ENCODE data around the gene ONECUT3. TPM values are rescaled to one million over a fixed set of nuclear protein-coding genes. Genes with fewer than 3 reads are reported as not detected.

ONECUT3 gene
- total RNA-seq, 2 donors from 2014 or later = 0.26 TPM; not detected in 1

DNA sequence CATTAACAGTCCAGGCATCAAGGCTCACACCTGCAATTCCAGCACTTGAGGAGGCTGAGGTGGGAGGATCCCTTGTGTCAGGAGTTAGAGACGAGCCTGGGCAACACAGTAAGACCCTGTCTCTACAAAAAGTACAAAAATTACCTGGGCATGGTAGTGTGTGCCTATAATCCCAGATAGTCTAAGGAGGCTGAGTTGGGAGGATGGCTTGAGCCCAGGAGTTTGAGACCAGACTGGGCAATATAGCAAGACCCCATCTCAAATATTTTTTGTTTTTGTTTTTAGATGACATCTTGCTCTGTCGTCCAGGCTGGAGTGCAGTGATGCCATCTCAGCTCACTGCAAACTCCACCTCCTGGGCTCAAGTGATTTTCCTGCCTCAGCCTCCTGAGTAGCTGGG lies 40.1 kb upstream of the ONECUT3 start:
- 76 to 79% methylated on average over 2 of the region's 2 CpGs for WGBS, 2 donors
- no peaks in the 10 kb centered on the region for H3K27me3 ChIP-seq
- no peak for ATAC-seq
- intact Hi-C loops (cut with DNase I) = no loop called here
- no peaks in the 10 kb centered on the region for H3K36me3 ChIP-seq (replicated peaks in 1 of 2; ENCODE audit: insufficient read depth in 1 of 2, low read depth in 2 of 2)
- H3K4me3 ChIP-seq = no peak overlapping the region
- H3K27ac ChIP-seq = no peak overlapping the region
- no peaks in the 10 kb centered on the region for H3K9me3 ChIP-seq
- DNase-seq = no peak
- TF ChIP-seq, protein P1, sequence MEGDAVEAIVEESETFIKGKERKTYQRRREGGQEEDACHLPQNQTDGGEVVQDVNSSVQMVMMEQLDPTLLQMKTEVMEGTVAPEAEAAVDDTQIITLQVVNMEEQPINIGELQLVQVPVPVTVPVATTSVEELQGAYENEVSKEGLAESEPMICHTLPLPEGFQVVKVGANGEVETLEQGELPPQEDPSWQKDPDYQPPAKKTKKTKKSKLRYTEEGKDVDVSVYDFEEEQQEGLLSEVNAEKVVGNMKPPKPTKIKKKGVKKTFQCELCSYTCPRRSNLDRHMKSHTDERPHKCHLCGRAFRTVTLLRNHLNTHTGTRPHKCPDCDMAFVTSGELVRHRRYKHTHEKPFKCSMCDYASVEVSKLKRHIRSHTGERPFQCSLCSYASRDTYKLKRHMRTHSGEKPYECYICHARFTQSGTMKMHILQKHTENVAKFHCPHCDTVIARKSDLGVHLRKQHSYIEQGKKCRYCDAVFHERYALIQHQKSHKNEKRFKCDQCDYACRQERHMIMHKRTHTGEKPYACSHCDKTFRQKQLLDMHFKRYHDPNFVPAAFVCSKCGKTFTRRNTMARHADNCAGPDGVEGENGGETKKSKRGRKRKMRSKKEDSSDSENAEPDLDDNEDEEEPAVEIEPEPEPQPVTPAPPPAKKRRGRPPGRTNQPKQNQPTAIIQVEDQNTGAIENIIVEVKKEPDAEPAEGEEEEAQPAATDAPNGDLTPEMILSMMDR (IDR thresholded peaks at IDR 0.05) = no peak
- TF ChIP-seq POLR2A (IDR thresholded peaks at IDR 0.05) = no peak
- no peaks in the 10 kb centered on the region for H3K4me1 ChIP-seq

DNA sequence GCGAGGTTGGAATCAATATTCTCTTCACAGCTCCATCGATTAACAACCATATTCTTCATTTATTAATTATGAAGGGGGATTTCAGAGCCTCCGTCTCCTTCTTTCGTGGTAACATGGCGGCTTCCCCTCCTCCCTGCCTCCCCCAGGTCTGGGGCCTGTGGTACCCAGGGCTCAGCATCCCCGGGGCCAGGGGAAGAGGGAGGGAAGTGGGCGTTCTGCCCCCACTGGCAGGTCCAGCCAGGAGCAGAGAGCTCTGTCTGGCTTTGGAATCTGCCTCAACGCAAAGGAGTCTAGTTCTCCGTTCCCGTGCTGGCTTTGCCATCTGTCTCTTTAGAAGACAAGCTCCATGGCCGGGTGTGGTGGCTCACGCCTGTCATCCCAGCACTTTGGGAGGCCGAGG lies 37.8 kb upstream of the ONECUT3 start:
- Histone ChIP-seq H3K36me3 (replicated peaks in 1 of 2; ENCODE audit: insufficient read depth in 1 of 2, low read depth in 2 of 2) (no peaks in the 10 kb centered on the region), H3K27ac (no peak overlapping the region), H3K27me3 (peaks cover 0 to 10% of the 10 kb centered on the region in 2 donors), H3K4me3 (no peak overlapping the region), H3K9me3 (no peaks in the 10 kb centered on the region), H3K4me1 (no peaks in the 10 kb centered on the region)
- no peak for TF ChIP-seq POLR2A (IDR thresholded peaks at IDR 0.05)
- TF ChIP-seq, protein P1 (IDR thresholded peaks at IDR 0.05) = no peak
- DNase-seq (no peak), ATAC-seq (no peak)
- 35% methylated on average over 13 of the region's 13 CpGs for WGBS, 2 donors
- intact Hi-C loops (cut with DNase I) = no loop called here

DNA sequence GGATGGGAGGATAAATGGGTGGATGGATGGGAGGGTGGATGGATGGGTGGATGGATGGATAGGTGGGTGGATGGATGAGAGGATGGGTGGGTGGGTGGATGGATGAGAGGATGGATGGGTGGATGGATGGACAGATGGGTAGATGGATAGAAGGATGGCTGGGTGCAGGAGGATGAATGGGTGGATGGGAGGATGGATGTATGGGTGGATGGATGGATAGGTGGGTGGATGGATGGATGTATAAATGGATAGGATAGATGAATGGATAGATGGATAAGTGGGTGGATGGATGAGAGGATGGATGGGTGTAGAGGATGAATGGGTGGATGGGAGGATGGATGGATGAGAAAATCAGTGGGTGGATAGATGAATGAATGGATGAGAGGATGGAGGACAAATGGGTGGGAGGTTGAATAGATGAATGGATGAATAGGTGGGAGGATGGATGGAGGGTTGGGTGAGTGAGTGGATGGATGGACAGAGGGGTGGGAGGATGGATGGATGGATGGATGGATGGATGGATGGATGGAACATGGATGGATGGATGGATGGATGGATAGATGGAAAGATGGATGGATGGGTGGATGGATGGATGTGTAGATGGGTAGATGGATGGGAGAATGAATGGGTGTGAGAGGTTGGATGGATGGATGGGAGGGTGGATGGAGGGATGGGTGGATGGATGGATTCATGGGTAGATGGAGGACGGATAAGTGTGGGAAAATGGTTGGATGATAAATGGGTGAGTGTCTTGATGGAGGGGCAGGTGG lies 35.9 kb upstream of the ONECUT3 start:
- Histone ChIP-seq H3K4me1 (no peaks in the 10 kb centered on the region), H3K27ac (no peak overlapping the region), H3K4me3 (no peak overlapping the region), H3K27me3 (peaks cover 0 to 10% of the 10 kb centered on the region in 2 donors), H3K36me3 (replicated peaks in 1 of 2; ENCODE audit: insufficient read depth in 1 of 2, low read depth in 2 of 2) (no peaks in the 10 kb centered on the region), H3K9me3 (no peaks in the 10 kb centered on the region)
- no peak for DNase-seq
- WGBS, 2 donors = 52 to 56% methylated on average over 1 of the region's 1 CpG
- intact Hi-C loops (cut with DNase I) = no loop called here
- no peak for ATAC-seq
- TF ChIP-seq, protein P1 (IDR thresholded peaks at IDR 0.05) = no peak
- no peak for TF ChIP-seq POLR2A (IDR thresholded peaks at IDR 0.05)

DNA sequence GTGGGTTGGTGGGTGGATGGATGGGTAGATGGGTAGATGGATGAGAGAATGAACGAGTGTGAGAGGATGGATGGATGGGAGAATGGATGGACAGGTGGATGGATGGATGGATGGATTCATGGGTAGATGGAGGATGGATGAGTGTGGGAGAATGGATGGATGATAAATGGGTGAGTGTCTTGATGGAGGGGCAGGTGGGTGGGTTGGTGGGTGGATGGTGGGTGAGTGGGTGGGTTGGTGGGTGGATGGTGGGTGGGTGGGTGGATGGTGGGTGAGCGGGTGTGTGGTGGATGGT lies 35.4 kb upstream of the ONECUT3 start:
- ATAC-seq (no peak), DNase-seq (no peak)
- Histone ChIP-seq H3K27ac (no peak overlapping the region), H3K9me3 (no peaks in the 10 kb centered on the region), H3K27me3 (peaks cover 0 to 10% of the 10 kb centered on the region in 2 donors), H3K4me1 (no peaks in the 10 kb centered on the region), H3K36me3 (replicated peaks in 1 of 2; ENCODE audit: insufficient read depth in 1 of 2, low read depth in 2 of 2) (no peaks in the 10 kb centered on the region), H3K4me3 (no peak overlapping the region)
- TF ChIP-seq, protein P1 (IDR thresholded peaks at IDR 0.05) = no peak
- no peak for TF ChIP-seq POLR2A (IDR thresholded peaks at IDR 0.05)
- intact Hi-C loops (cut with DNase I) = no loop called here
- 48 to 65% methylated on average over 1 of the region's 2 CpGs for WGBS, 2 donors
